Measurements from ENCODE around the gene STARD3.

- TF ChIP-seq CTCF (conservative IDR thresholded peaks at IDR 0.05; ENCODE audit: low read length), result no peak
- TF ChIP-seq EZH2phosphoT487 (IDR thresholded peaks at IDR 0.05; ENCODE audit: borderline replicate concordance), result no peak
Measured at GRCh38 chr17:39612935-39613464, 23.9 kb upstream of the STARD3 start.
